ENCODE data around the gene PDE4D.
"Not testable (repeated sequence)": the region's sequence is repeated elsewhere in the genome, so short reads cannot be mapped to it uniquely, and the experiment has no call there.

Gene PDE4D

GRCh38 chr5:59798862-59799667, 94.5 kb downstream of the PDE4D start:
- FAIRE-seq, result no peak

GRCh38 chr5:59795141-59795540, 98.4 kb downstream of the PDE4D start:
- FAIRE-seq, result no peak

- no peak for FAIRE-seq
Observed at GRCh38 chr5:59792983-59793585, 100.4 kb downstream of the PDE4D start.

GRCh38 chr5:59791617-59792016, 101.9 kb downstream of the PDE4D start:
- FAIRE-seq, result no peak

GRCh38 chr5:59790776-59791475, 102.6 kb downstream of the PDE4D start:
- FAIRE-seq, result no peak

- no peak for FAIRE-seq
Observed at GRCh38 chr5:59790376-59790775, 103.2 kb downstream of the PDE4D start.

- FAIRE-seq, result no peak
Observed at GRCh38 chr5:59789894-59790293, 103.6 kb downstream of the PDE4D start.

GRCh38 chr5:59789197-59789596, 104.3 kb downstream of the PDE4D start:
- FAIRE-seq, result no peak

GRCh38 chr5:59786334-59786805, 107.2 kb downstream of the PDE4D start:
- no peak for FAIRE-seq

- FAIRE-seq, result no peak
Observed at GRCh38 chr5:59785676-59786333, 107.7 kb downstream of the PDE4D start.

GRCh38 chr5:59784708-59785107, 108.8 kb downstream of the PDE4D start:
- FAIRE-seq, result not testable (repeated sequence)

GRCh38 chr5:59783264-59783663, 110.3 kb downstream of the PDE4D start:
- no peak for FAIRE-seq

GRCh38 chr5:59782856-59783255, 110.7 kb downstream of the PDE4D start:
- FAIRE-seq, result no peak

- FAIRE-seq, result no peak
Observed at GRCh38 chr5:59779453-59779852, 114.1 kb downstream of the PDE4D start.

GRCh38 chr5:59777028-59777427, 116.5 kb downstream of the PDE4D start:
- FAIRE-seq, result no peak

GRCh38 chr5:59773294-59773693, 120.2 kb downstream of the PDE4D start:
- no peak for FAIRE-seq

GRCh38 chr5:59772757-59773156, 120.8 kb downstream of the PDE4D start:
- FAIRE-seq, result no peak

- FAIRE-seq, result no peak
Observed at GRCh38 chr5:59772206-59772605, 121.3 kb downstream of the PDE4D start.

- no peak for FAIRE-seq
Observed at GRCh38 chr5:59770953-59771352, 122.6 kb downstream of the PDE4D start.

GRCh38 chr5:59769832-59770231, 123.7 kb downstream of the PDE4D start:
- FAIRE-seq, result no peak

- FAIRE-seq, result no peak
Observed at GRCh38 chr5:59769041-59769360, 124.5 kb downstream of the PDE4D start.

GRCh38 chr5:59768152-59769040, 125.1 kb downstream of the PDE4D start:
- FAIRE-seq, result no peak
